ENCODE data around the gene GNB1L. TPM values are rescaled to one million over a fixed set of nuclear protein-coding genes. Genes with fewer than 3 reads are reported as not detected.

Gene GNB1L
- total and polyA plus RNA-seq, 10 of the 15 experiments (the other 5 are each of a cell fraction or from before 2014, with no cell fraction given) = 0.21 to 19.4 (median 6.8) TPM

DNA sequence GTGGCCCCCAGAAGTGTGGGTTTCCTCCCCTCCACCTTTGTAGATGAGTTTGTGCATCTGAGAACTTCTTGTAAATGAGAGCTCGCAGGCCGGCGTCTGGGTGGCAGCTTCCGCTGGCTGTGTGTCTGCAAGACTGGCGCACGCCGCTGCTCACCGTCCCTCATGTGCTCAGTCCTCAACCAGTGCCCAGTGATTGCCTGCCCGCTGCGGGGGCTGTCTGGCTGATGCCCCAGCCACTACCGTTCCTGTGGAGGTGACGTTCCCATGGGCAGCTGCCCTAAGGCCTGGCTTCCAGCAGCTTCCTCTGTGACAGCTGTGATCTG is 85.3 kb downstream of the GNB1L start:
- Histone ChIP-seq H3K4me2 (ENCODE audit: control insufficient read depth, insufficient read depth) (no peak overlapping the region), H4K20me1 (ENCODE audit: control insufficient read depth, insufficient read depth) (no peaks in the 10 kb centered on the region; the same call in 1 of the 2 replicates), H3K27me3 (replicated peaks in 1 of 2; ENCODE audit: control insufficient read depth in 2 of 2, insufficient read depth in 2 of 2, low read length in 1 of 2) (peaks cover 0 to 16% of the 10 kb centered on the region in 2 experiments; a peak in 3 of 4 replicates), H3K9me3 (replicated peaks; ENCODE audit: control insufficient read depth, insufficient read depth, low read length) (no peaks in the 10 kb centered on the region), H3K4me3 (no peak overlapping the region), H2AFZ (ENCODE audit: control insufficient read depth, low read depth, low read length) (no peak overlapping the region), H3K9ac (ENCODE audit: control insufficient read depth, insufficient read depth, low read length) (no peak overlapping the region), H3K27ac (ENCODE audit: control insufficient read depth, insufficient read depth) (no peak overlapping the region), H3K79me2 (ENCODE audit: control insufficient read depth, insufficient read depth, low read length) (no peaks in the 10 kb centered on the region), H3K36me3 (ENCODE audit: control insufficient read depth in 2 of 2, insufficient read depth in 2 of 2, low read length in 1 of 2) (no peaks in the 10 kb centered on the region), H3K4me1 (ENCODE audit: control insufficient read depth, insufficient read depth, low read length) (peaks cover 9% of the 10 kb centered on the region)
- intact Hi-C loops (cut with micrococcal nuclease; ENCODE audit: unreplicated experiment) = no loop called here
- CTCF ChIA-PET = no interaction called here
- SMC1A ChIA-PET (ENCODE audit: uncharacterized antibody, unreplicated experiment) = no interaction called here
- no peak for DNase-seq (ENCODE audit: low read depth, low spot score)
- FAIRE-seq = no peak
- RAD21 ChIA-PET (ENCODE audit: unreplicated experiment) = no interaction called here
- ATAC-seq = no peak
- 43% methylated on average over 12 of the region's 12 CpGs for WGBS (ENCODE audit: insufficient coverage, insufficient replicate concordance, low lambda C conversion rate, missing lambda C conversion rate)
- TF ChIP-seq EZH2 (IDR thresholded peaks at IDR 0.05; ENCODE audit: borderline replicate concordance, control insufficient read depth, low read depth, low read length) = no peak
- no peak for TF ChIP-seq BRCA1 (IDR thresholded peaks at IDR 0.05; ENCODE audit: low read depth, low read length)
- TF ChIP-seq HDAC2 (IDR thresholded peaks at IDR 0.05) = no peak
- TF ChIP-seq, protein P1, sequence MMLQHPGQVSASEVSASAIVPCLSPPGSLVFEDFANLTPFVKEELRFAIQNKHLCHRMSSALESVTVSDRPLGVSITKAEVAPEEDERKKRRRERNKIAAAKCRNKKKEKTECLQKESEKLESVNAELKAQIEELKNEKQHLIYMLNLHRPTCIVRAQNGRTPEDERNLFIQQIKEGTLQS (IDR thresholded peaks at IDR 0.05; ENCODE audit: borderline replicate concordance, extremely low read depth, low read depth, low read length) = no peak
- TF ChIP-seq, protein P2, sequence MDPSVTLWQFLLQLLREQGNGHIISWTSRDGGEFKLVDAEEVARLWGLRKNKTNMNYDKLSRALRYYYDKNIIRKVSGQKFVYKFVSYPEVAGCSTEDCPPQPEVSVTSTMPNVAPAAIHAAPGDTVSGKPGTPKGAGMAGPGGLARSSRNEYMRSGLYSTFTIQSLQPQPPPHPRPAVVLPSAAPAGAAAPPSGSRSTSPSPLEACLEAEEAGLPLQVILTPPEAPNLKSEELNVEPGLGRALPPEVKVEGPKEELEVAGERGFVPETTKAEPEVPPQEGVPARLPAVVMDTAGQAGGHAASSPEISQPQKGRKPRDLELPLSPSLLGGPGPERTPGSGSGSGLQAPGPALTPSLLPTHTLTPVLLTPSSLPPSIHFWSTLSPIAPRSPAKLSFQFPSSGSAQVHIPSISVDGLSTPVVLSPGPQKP (IDR thresholded peaks at IDR 0.05; ENCODE audit: low read depth, low read length) = no peak
- TF ChIP-seq HDAC6 (IDR thresholded peaks at IDR 0.05; ENCODE audit: unreplicated experiment) = no peak
- no peak for TF ChIP-seq IKZF1 (conservative IDR thresholded peaks at IDR 0.05)
- TF ChIP-seq ESRRA (IDR thresholded peaks at IDR 0.05; ENCODE audit: low read length) = no peak
- TF ChIP-seq, protein P3, sequence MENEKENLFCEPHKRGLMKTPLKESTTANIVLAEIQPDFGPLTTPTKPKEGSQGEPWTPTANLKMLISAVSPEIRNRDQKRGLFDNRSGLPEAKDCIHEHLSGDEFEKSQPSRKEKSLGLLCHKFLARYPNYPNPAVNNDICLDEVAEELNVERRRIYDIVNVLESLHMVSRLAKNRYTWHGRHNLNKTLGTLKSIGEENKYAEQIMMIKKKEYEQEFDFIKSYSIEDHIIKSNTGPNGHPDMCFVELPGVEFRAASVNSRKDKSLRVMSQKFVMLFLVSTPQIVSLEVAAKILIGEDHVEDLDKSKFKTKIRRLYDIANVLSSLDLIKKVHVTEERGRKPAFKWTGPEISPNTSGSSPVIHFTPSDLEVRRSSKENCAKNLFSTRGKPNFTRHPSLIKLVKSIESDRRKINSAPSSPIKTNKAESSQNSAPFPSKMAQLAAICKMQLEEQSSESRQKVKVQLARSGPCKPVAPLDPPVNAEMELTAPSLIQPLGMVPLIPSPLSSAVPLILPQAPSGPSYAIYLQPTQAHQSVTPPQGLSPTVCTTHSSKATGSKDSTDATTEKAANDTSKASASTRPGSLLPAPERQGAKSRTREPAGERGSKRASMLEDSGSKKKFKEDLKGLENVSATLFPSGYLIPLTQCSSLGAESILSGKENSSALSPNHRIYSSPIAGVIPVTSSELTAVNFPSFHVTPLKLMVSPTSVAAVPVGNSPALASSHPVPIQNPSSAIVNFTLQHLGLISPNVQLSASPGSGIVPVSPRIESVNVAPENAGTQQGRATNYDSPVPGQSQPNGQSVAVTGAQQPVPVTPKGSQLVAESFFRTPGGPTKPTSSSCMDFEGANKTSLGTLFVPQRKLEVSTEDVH (IDR thresholded peaks at IDR 0.05; ENCODE audit: low read depth, partially characterized antibody) = no peak
- TF ChIP-seq, protein P4, sequence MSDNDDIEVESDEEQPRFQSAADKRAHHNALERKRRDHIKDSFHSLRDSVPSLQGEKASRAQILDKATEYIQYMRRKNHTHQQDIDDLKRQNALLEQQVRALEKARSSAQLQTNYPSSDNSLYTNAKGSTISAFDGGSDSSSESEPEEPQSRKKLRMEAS (IDR thresholded peaks at IDR 0.05; ENCODE audit: low read depth, low read length) = no peak
- no peak for TF ChIP-seq ETV6 (conservative IDR thresholded peaks at IDR 0.05 in 1 of 2, IDR thresholded peaks at IDR 0.05 in 1 of 2; ENCODE audit: borderline replicate concordance in 1 of 2, low read depth in 1 of 2)
- BruUV-seq (replicated peaks) = no TSS peak
- in situ Hi-C loops (cut with MboI) = no loop called here
- POLR2A ChIA-PET = interaction anchor here (0.6 kb wide), 1 partner anchor 645 kb away, joined by 3 read pairs; no protein-coding TSS in a partner anchor

All from GM12878 (cell line).